Keratinocyte (primary cell): ENCODE data around the gene NKD1.

Source experiments
- CTCF ChIP-seq, 3 experiments: IDR thresholded peaks in 1 of 3; conservative IDR thresholded peaks in 1 of 3; optimal IDR thresholded peaks in 1 of 3; 2 replicates in 2 of 3; 3 replicates in 1 of 3; pipeline versions ENCODE3 to v1.5.1; 2011; ENCODE audit warnings: low read length in 3 of 3, mild to moderate bottlenecking in 3 of 3, moderate library complexity in 2 of 3, control low read depth in 1 of 3, inconsistent platforms in 1 of 3; ENCODE audit not compliant: insufficient read depth in 2 of 3; ENCODE audit errors: extremely low read depth in 1 of 3
- EZH2 ChIP-seq: IDR thresholded peaks from one replicate; pipeline ENCODE4 v1.6.1; 2012; ENCODE audit warnings: inconsistent platforms, mild to moderate bottlenecking, low read length, moderate library complexity

GRCh38 chr16:50566014-50566962 lies 18.1 kb downstream of the NKD1 start:
- TF ChIP-seq CTCF (optimal IDR thresholded peaks at IDR 0.05 in 1 of 3, IDR thresholded peaks at IDR 0.05 in 1 of 3, conservative IDR thresholded peaks at IDR 0.05 in 1 of 3; ENCODE audit: extremely low read depth in 1 of 3, insufficient read depth in 2 of 3, low read length in 3 of 3) (no peak), EZH2 (no peak)
